ENCODE data around the gene PLXNA4. TPM values are rescaled to one million over a fixed set of nuclear protein-coding genes. Genes with fewer than 3 reads are reported as not detected.

Gene PLXNA4
- total RNA-seq, 1 donor from 2014 or later = 14.0 TPM

- no peaks in the 10 kb centered on the region for H3K27me3 ChIP-seq
- no peak for DNase-seq (ENCODE audit: extremely low spot score in 2 of 2)
- intact Hi-C loops (cut with DNase I) = no loop called here
- H3K9me3 ChIP-seq = no peaks in the 10 kb centered on the region
- no peak overlapping the region for H3K4me3 ChIP-seq
- H3K36me3 ChIP-seq = no peaks in the 10 kb centered on the region
- no peak overlapping the region for H3K27ac ChIP-seq
- TF ChIP-seq POLR2A (IDR thresholded peaks at IDR 0.05) = no peak
- no peak for TF ChIP-seq POLR2AphosphoS5 (IDR thresholded peaks at IDR 0.05; ENCODE audit: insufficient read depth in 1 of 2, low read depth in 1 of 2)
- TF ChIP-seq CTCF (IDR thresholded peaks at IDR 0.05) = no peak
- H3K4me1 ChIP-seq = no peaks in the 10 kb centered on the region
Measured at GRCh38 chr7:132158166-132158565, 418.1 kb downstream of the PLXNA4 start.

- no peak for DNase-seq (ENCODE audit: extremely low spot score in 2 of 2)
- Histone ChIP-seq H3K27me3 (no peaks in the 10 kb centered on the region), H3K27ac (no peak overlapping the region), H3K36me3 (no peaks in the 10 kb centered on the region), H3K4me1 (no peaks in the 10 kb centered on the region), H3K4me3 (no peak overlapping the region), H3K9me3 (no peaks in the 10 kb centered on the region)
- TF ChIP-seq CTCF (IDR thresholded peaks at IDR 0.05) (no peak), POLR2AphosphoS5 (IDR thresholded peaks at IDR 0.05; ENCODE audit: insufficient read depth in 1 of 2, low read depth in 1 of 2) (no peak), POLR2A (IDR thresholded peaks at IDR 0.05) (no peak)
- intact Hi-C loops (cut with DNase I) = no loop called here
Measured at GRCh38 chr7:132155715-132156114, 420.6 kb downstream of the PLXNA4 start.

DNA sequence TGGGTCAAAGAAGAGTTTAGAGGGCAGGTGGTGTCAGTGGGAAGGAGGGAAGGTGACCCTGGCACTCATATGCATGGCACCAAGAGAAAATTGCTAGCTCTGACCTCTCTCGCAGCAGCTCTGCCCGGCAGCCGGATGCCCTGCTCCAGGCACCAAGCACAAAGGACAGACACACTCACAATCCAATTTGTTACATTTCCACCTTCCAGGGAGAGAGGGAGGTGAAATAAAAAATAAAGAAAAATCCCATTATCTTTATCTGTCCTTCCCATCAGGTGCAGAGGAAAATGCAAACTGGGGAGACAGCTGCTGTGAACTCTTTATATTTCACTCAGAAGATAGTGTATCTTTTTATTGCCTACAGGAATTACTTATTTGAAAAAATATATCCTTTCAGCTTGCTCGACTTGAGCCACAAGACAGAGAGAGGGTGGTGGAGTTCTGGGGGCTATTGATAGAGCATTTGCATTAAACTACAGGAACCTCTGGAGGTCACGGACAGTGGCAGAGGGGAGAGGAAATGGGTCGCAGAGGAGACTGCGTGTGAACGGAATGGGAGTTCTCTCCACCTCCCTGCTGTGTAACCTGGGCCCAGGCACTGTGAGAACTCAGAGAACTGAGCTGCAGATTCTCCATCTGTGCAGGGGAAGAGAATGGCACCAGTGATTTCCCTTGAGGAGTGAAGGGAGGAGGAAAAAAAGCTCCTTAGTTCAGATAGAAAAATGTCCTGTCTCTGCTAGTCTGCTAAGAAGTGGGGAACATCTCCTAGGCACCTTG is 421.4 kb downstream of the PLXNA4 start:
- intact Hi-C loops (cut with DNase I) = no loop called here
- no peak for TF ChIP-seq POLR2A (IDR thresholded peaks at IDR 0.05)
- Histone ChIP-seq H3K4me3 (no peak overlapping the region), H3K9me3 (no peaks in the 10 kb centered on the region), H3K36me3 (no peaks in the 10 kb centered on the region), H3K27me3 (no peaks in the 10 kb centered on the region), H3K4me1 (no peaks in the 10 kb centered on the region), H3K27ac (no peak overlapping the region)
- DNase-seq (ENCODE audit: extremely low spot score in 2 of 2) = no peak

DNA sequence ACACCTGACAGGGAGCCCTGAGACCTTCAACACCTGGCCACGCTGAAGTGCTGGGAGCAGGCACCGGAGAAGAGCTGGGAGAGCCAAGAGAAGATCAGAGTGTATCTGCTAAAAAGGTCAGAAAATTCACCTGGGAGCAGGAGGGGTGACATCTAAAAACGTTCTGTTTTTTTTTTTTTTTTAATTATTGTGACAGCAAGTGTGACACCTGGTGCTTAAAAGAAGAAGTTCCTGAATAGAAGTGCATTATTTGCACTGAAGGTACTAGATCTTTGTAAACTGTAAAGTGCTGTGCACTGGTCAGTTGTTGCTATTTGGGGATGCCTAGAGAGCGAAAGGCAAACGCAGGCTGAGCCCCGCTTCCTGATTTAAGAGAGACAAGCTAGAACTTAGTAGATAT is 422.0 kb downstream of the PLXNA4 start:
- no peaks in the 10 kb centered on the region for H3K36me3 ChIP-seq
- no peak for DNase-seq (ENCODE audit: extremely low spot score in 2 of 2)
- H3K27ac ChIP-seq = no peak overlapping the region
- H3K27me3 ChIP-seq = no peaks in the 10 kb centered on the region
- H3K4me1 ChIP-seq = no peaks in the 10 kb centered on the region
- no peak for TF ChIP-seq POLR2A (IDR thresholded peaks at IDR 0.05)
- no peak for TF ChIP-seq POLR2AphosphoS5 (IDR thresholded peaks at IDR 0.05; ENCODE audit: insufficient read depth in 1 of 2, low read depth in 1 of 2)
- no peak for TF ChIP-seq CTCF (IDR thresholded peaks at IDR 0.05)
- intact Hi-C loops (cut with DNase I) = no loop called here
- no peaks in the 10 kb centered on the region for H3K9me3 ChIP-seq
- H3K4me3 ChIP-seq = no peak overlapping the region

DNA sequence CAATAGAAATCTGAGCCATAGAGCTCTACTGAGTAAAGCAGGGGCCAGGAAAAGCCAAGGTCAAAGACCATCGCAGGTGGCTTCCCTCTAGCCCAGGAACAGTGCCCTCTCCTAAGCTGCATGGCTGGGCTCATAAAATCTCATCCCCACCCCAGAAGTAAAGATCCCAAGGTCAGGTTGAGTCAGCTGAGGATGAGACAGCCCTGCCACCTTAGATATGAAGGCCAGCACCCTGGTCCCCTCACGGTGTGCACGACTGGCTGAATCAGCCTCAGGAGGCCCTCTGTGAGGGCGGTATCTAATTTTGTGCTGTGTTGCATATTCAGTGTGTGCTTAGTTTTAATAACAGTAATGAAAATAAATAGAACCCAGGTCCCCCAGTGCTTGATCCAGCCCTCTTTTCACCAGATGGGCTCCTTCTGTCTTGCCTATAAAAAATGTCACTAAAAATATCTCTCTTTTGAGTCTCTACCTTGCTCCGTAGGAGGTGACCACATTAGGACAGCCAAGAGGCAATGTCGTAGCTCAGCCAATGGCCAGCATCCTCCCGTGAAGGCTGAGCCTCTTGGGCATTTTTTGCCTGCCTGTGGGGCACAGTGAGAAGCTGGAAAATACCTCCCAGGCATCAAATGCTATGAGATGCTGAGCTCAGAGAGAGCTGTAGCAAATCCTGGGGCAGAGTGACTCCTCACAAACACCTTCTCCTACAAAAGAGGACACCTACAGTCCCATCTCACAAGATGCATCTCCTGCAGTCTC is 424.0 kb downstream of the PLXNA4 start:
- intact Hi-C loops (cut with DNase I) = no loop called here
- no peak for TF ChIP-seq CTCF (IDR thresholded peaks at IDR 0.05)
- no peak for TF ChIP-seq POLR2A (IDR thresholded peaks at IDR 0.05)
- TF ChIP-seq POLR2AphosphoS5 (IDR thresholded peaks at IDR 0.05; ENCODE audit: insufficient read depth in 1 of 2, low read depth in 1 of 2) = no peak
- no peaks in the 10 kb centered on the region for H3K4me1 ChIP-seq

More for the DNA sequence above, 424.0 kb downstream of the PLXNA4 start:
- Histone ChIP-seq H3K36me3 (no peaks in the 10 kb centered on the region), H3K27ac (no peak overlapping the region), H3K4me3 (no peak overlapping the region), H3K27me3 (no peaks in the 10 kb centered on the region), H3K9me3 (no peaks in the 10 kb centered on the region)
- DNase-seq (ENCODE audit: extremely low spot score in 2 of 2) = no peak

Data from vagina (tissue), 2 donors.